ENCODE measurements around the gene CTTNBP2NL. TPM values are rescaled to one million over a fixed set of nuclear protein-coding genes. Genes with fewer than 3 reads are reported as not detected.

Gene CTTNBP2NL
- total RNA-seq, 1 experiment from 2014 or later: 32.2 TPM

DNA sequence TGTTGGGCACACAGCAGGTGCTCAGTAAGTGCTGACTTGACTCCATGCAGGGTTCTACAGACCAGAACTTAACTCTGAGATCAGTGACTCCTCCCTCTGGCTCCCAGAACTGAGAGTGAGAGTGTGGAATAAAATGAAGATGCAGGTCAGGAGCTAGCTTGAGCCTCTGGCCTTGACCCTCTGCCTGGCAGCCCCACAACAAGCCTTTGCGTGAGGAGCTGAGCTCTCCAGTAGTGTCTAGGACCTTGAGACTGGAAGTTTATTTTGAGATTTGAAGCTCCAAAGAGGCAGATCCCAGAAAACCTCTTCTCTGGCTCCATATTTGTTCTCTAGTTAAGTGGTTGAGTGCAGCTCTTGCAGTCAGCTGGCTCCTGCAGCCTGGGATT, 109.4 kb downstream of the CTTNBP2NL start:
- H3K79me2 ChIP-seq (ENCODE audit: low read depth): no peaks in the 10 kb centered on the region
- H2AFZ ChIP-seq: no peak overlapping the region
- H3K4me2 ChIP-seq: no peak overlapping the region
- no peak overlapping the region for H3K4me3 ChIP-seq
- CTCF ChIA-PET: interaction anchor here (0.5 kb wide), 1 partner anchor 147 kb away, joined by 8 read pairs; no protein-coding TSS in a partner anchor
- H3K27ac ChIP-seq: no peak overlapping the region
- no peaks in the 10 kb centered on the region for H3F3A ChIP-seq (ENCODE audit: insufficient read depth, low read depth)
- TF ChIP-seq EZH2 (IDR thresholded peaks at IDR 0.05; ENCODE audit: low read depth): no peak
- TF ChIP-seq, protein P1, sequence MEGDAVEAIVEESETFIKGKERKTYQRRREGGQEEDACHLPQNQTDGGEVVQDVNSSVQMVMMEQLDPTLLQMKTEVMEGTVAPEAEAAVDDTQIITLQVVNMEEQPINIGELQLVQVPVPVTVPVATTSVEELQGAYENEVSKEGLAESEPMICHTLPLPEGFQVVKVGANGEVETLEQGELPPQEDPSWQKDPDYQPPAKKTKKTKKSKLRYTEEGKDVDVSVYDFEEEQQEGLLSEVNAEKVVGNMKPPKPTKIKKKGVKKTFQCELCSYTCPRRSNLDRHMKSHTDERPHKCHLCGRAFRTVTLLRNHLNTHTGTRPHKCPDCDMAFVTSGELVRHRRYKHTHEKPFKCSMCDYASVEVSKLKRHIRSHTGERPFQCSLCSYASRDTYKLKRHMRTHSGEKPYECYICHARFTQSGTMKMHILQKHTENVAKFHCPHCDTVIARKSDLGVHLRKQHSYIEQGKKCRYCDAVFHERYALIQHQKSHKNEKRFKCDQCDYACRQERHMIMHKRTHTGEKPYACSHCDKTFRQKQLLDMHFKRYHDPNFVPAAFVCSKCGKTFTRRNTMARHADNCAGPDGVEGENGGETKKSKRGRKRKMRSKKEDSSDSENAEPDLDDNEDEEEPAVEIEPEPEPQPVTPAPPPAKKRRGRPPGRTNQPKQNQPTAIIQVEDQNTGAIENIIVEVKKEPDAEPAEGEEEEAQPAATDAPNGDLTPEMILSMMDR (conservative IDR thresholded peaks at IDR 0.05): no peak
- H3K36me3 ChIP-seq (ENCODE audit: low read depth): no peaks in the 10 kb centered on the region
- H3K9me3 ChIP-seq (ENCODE audit: insufficient read depth, low read depth): no peaks in the 10 kb centered on the region
- intact Hi-C loops (cut with micrococcal nuclease; ENCODE audit: unreplicated experiment): no loop called here
- POLR2A ChIA-PET (ENCODE audit: unreplicated experiment): no interaction called here
- no peaks in the 10 kb centered on the region for H3K9me2 ChIP-seq (ENCODE audit: insufficient read depth)
- H3K4me1 ChIP-seq (replicated peaks; ENCODE audit: insufficient read depth): 0 out of 2 replicates have a peak, but pooled peaks cover 14% of the 10 kb centered on the region
- H3K27me3 ChIP-seq (ENCODE audit: insufficient read depth, low read depth): peaks cover 11% of the 10 kb centered on the region; the same call in 1 of the 2 replicates
- no peaks in the 10 kb centered on the region for H4K20me1 ChIP-seq (ENCODE audit: insufficient read depth)
- no TSS peak for BruUV-seq (replicated peaks)
- no peak for DNase-seq

DNA sequence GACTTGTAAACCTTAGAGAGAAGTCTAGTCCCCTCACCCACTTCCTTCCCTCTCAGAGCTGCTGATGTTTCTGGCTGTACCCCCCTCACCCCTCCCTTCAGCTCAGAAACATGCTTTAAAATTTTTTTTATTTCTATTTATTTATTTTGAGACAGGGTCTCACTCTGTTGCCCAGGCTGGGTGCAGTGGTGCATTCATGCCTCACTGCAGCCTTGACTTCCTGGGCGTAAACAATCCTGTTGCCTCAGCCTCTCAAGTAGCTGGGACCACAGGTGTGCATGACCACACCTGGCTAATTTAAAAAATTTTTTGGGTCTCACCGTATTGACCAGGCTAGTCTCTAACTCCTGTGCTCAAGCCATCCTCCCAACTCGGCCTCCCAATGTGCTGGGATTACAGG, 109.9 kb downstream of the CTTNBP2NL start:
- CTCF ChIA-PET: no interaction called here
- Histone ChIP-seq H3K9me2 (ENCODE audit: insufficient read depth) (no peaks in the 10 kb centered on the region), H3K4me3 (no peak overlapping the region), H3K4me1 (replicated peaks; ENCODE audit: insufficient read depth) (0 out of 2 replicates have a peak, but pooled peaks cover 14% of the 10 kb centered on the region), H3K27me3 (ENCODE audit: insufficient read depth, low read depth) (peaks cover 11% of the 10 kb centered on the region; the same call in 1 of the 2 replicates), H3F3A (ENCODE audit: insufficient read depth, low read depth) (no peaks in the 10 kb centered on the region), H3K36me3 (ENCODE audit: low read depth) (no peaks in the 10 kb centered on the region), H2AFZ (no peak overlapping the region), H3K4me2 (no peak overlapping the region), H3K9me3 (ENCODE audit: insufficient read depth, low read depth) (no peaks in the 10 kb centered on the region), H3K79me2 (ENCODE audit: low read depth) (no peaks in the 10 kb centered on the region), H3K27ac (no peak overlapping the region), H4K20me1 (ENCODE audit: insufficient read depth) (no peaks in the 10 kb centered on the region)
- no peak for DNase-seq
- intact Hi-C loops (cut with micrococcal nuclease; ENCODE audit: unreplicated experiment): no loop called here
- no peak for TF ChIP-seq EZH2 (IDR thresholded peaks at IDR 0.05; ENCODE audit: low read depth)
- TF ChIP-seq, protein P1 (conservative IDR thresholded peaks at IDR 0.05): no peak
- POLR2A ChIA-PET (ENCODE audit: unreplicated experiment): no interaction called here
- no TSS peak for BruUV-seq (replicated peaks)

DNA sequence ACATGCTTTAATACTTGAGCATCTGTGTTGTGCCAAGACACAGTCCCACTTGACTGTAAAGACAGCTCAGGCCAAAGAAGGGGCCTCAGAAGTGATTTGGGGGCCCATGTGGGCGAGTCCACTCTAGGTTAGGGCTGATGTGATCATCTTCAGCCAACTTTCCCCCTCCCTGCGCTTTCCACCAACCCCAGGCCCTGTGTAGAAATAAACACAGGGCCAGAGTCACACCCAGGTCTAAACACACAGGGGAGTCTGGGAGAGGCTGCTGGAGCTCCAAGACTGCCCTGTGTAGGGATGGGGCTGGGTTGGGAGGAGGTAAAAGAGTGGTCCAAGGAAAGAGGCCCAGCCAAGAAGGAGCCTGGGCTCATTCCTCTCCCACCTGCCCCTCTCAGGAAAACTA, 110.3 kb downstream of the CTTNBP2NL start:
- no peaks in the 10 kb centered on the region for H3K79me2 ChIP-seq (ENCODE audit: low read depth)
- no peak for DNase-seq
- H3K4me1 ChIP-seq (replicated peaks; ENCODE audit: insufficient read depth): 0 out of 2 replicates have a peak, but pooled peaks cover 14% of the 10 kb centered on the region
- no peak overlapping the region for H3K27ac ChIP-seq
- no peaks in the 10 kb centered on the region for H4K20me1 ChIP-seq (ENCODE audit: insufficient read depth)
- H3K36me3 ChIP-seq (ENCODE audit: low read depth): no peaks in the 10 kb centered on the region
- H3K9me2 ChIP-seq (ENCODE audit: insufficient read depth): no peaks in the 10 kb centered on the region
- H3K27me3 ChIP-seq (ENCODE audit: insufficient read depth, low read depth): peaks cover 11% of the 10 kb centered on the region; the same call in 1 of the 2 replicates
- no peak overlapping the region for H3K4me3 ChIP-seq
- POLR2A ChIA-PET (ENCODE audit: unreplicated experiment): no interaction called here
- H3K9me3 ChIP-seq (ENCODE audit: insufficient read depth, low read depth): no peaks in the 10 kb centered on the region
- H3F3A ChIP-seq (ENCODE audit: insufficient read depth, low read depth): no peaks in the 10 kb centered on the region
- intact Hi-C loops (cut with micrococcal nuclease; ENCODE audit: unreplicated experiment): no loop called here
- no peak overlapping the region for H3K4me2 ChIP-seq
- BruUV-seq (replicated peaks): no TSS peak
- no peak overlapping the region for H2AFZ ChIP-seq
- CTCF ChIA-PET: no interaction called here
- TF ChIP-seq EZH2 (IDR thresholded peaks at IDR 0.05; ENCODE audit: low read depth): no peak
- TF ChIP-seq, protein P1 (conservative IDR thresholded peaks at IDR 0.05): no peak

All from PC-9 (cell line).